Mesothelial cell of epicardium (in vitro differentiated cells): ENCODE data around the gene OLA1. TPM values are rescaled to one million over a fixed set of nuclear protein-coding genes. Genes with fewer than 3 reads are reported as not detected.
A peak's percentile ranks its signal among the peaks of the same experiment; 100 is the strongest.

Experiments
- DNase-seq, 2 experiments: peaks; one replicate each; pipeline ENCODE4 v3.0.0; 2021; ENCODE audit warnings: low spot score in 2 of 2; ENCODE audit not compliant: unreplicated experiment in 2 of 2
- H3K27ac Mint-ChIP-seq: 2 replicates; pipeline ENCODE4 v1.8.0; 2021; ENCODE audit warnings: mixed read lengths
- H3K27me3 Mint-ChIP-seq: 2 replicates; pipeline ENCODE4 v1.8.0; 2021; ENCODE audit warnings: low read depth, mixed read lengths
- H3K36me3 Mint-ChIP-seq: 2 replicates; pipeline ENCODE4 v1.8.0; 2021; ENCODE audit warnings: mixed read lengths
- H3K4me1 Mint-ChIP-seq: 2 replicates; pipeline ENCODE4 v1.8.0; 2021; ENCODE audit warnings: mixed read lengths
- H3K4me3 Mint-ChIP-seq: 2 replicates; pipeline ENCODE4 v1.8.0; 2021; ENCODE audit warnings: mild to moderate bottlenecking, moderate library complexity, mixed read lengths
- H3K9me3 Mint-ChIP-seq: 2 replicates; pipeline ENCODE4 v1.8.0; 2021; ENCODE audit warnings: mixed read lengths
- total RNA-seq: library from RNA; stranded (reverse); gene quantifications from 3 replicates; pipeline ENCODE4 v1.2.1, GENCODE V29; 2021
- TF ChIP-seq, protein P1 (sequence below): fragments of 200-600 bp; sonication (generic); IDR thresholded peaks from one replicate; pipeline ENCODE4 v1.5.0; 2021; ENCODE audit warnings: antibody characterized with exemption; ENCODE audit not compliant: unreplicated experiment

The OLA1 gene
- total RNA-seq, 1 donor from 2014 or later = 87.3 TPM

DNA sequence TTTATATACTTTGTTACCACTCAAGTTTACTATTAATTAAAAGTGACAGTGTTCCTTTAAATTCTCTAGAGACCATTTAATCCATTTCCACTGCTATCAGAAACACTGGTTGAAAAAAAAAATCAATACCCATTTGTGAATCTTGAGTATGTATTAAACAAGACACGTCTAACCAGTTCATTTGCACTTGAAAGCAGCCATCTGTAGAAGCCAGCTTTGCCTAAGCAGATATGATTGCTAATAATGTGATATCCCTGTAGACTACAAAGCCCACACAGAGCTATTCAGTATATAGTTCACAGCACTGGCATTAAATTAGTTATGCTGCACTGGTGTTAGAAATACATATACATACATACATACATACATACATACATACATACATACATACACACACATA, 171.4 kb downstream of the OLA1 start:
- H3K4me3 Mint-ChIP-seq = no peak overlapping the region
- H3K27ac Mint-ChIP-seq = no peak overlapping the region
- DNase-seq = no peak
- H3K9me3 Mint-ChIP-seq = no peaks in the 10 kb centered on the region
- no peaks in the 10 kb centered on the region for H3K36me3 Mint-ChIP-seq
- no peaks in the 10 kb centered on the region for H3K27me3 Mint-ChIP-seq
- peaks cover 13% of the 10 kb centered on the region for H3K4me1 Mint-ChIP-seq
- TF ChIP-seq, protein P1, sequence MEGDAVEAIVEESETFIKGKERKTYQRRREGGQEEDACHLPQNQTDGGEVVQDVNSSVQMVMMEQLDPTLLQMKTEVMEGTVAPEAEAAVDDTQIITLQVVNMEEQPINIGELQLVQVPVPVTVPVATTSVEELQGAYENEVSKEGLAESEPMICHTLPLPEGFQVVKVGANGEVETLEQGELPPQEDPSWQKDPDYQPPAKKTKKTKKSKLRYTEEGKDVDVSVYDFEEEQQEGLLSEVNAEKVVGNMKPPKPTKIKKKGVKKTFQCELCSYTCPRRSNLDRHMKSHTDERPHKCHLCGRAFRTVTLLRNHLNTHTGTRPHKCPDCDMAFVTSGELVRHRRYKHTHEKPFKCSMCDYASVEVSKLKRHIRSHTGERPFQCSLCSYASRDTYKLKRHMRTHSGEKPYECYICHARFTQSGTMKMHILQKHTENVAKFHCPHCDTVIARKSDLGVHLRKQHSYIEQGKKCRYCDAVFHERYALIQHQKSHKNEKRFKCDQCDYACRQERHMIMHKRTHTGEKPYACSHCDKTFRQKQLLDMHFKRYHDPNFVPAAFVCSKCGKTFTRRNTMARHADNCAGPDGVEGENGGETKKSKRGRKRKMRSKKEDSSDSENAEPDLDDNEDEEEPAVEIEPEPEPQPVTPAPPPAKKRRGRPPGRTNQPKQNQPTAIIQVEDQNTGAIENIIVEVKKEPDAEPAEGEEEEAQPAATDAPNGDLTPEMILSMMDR = no peak

DNA sequence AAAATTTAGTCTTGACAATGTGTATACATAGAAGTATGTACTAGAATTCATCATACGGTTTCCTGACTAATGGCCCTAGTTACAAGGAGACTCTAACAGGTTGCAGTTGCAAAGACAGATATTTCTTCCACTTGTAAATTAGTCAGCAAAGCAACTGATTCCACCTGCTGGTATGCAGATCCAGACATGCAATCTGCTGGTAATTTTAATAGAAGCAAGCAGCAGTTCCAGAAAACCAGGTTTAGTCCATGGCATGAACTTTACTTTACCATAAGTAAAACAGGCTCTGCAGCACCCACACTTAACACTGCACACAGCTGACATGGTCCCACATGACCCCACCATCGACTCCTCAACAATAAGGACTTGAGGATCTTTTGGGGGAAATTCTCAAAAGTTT, 172.3 kb downstream of the OLA1 start:
- no peaks in the 10 kb centered on the region for H3K9me3 Mint-ChIP-seq

DNA sequence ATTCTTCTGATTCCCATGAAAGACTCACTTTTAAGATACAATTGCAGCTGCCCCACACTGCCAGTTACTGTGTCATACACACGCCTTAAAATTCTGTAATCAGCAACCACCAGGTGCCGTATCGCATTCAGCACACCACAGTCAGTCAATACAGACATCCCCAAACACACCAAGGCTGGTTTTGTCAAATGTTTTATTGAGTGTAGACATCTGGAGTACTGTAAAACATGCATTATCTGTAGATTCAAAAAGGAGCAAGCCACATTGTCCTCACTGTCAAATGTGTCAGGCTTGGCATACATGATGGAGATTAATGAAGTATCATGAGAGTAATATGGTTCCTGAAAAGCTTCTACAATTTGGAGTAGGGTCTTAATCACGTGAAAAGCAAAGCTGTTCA, 173.5 kb downstream of the OLA1 start:
- Mint-ChIP-seq H3K9me3 (no peaks in the 10 kb centered on the region), H3K4me1 (peaks cover 15% of the 10 kb centered on the region), H3K36me3 (no peaks in the 10 kb centered on the region), H3K27ac (no peak overlapping the region), H3K4me3 (no peak overlapping the region), H3K27me3 (no peaks in the 10 kb centered on the region)
- TF ChIP-seq, protein P1 = no peak
- DNase-seq = no peak

More for the DNA sequence above, 172.3 kb downstream of the OLA1 start:
- no peaks in the 10 kb centered on the region for H3K27me3 Mint-ChIP-seq
- H3K27ac Mint-ChIP-seq = peak overlapping the region; percentile 52
- no peak for DNase-seq
- TF ChIP-seq, protein P1 = no peak
- H3K4me1 Mint-ChIP-seq = peaks cover 13% of the 10 kb centered on the region
- H3K36me3 Mint-ChIP-seq = no peaks in the 10 kb centered on the region
- H3K4me3 Mint-ChIP-seq = no peak overlapping the region

DNA sequence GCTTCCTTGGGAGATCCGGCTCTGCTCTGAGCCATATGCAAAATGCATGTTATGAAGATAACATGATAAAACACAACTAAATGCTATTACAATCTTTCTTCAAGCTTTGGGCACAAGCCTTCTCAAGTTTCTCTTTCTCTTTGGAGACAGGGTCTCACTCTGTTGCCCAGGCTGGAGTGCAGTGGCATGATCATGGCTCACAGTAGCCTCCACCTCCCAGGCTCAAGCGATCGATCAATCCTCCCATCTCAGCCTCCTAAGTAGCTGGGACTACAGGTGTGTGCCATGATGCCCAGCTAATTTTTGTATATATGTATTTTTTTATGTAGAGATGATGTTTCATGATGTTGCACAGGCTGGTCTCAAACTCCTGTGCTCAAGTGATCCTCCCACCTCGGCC, 175.5 kb downstream of the OLA1 start:
- Mint-ChIP-seq H3K4me3 (no peak overlapping the region), H3K9me3 (no peaks in the 10 kb centered on the region)
- TF ChIP-seq, protein P1 = no peak

DNA sequence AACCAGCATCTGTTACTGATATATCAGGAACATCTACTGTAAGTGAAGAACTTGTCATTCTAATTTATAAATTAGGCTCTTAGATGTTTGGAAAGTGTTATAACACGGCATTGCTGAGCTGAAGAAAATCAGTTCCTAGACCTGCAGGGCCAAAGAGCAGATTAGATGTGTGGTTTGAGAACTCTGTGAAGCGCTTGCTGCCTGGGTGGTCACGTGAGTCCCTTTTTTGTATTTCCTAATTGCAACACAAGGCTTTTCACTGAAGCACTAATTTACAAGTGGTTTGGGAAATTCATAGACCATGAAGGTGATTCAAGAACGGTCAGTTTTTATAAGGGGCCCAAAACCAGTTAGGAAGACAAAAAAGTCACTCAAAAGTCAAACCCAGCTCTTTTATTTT, 176.3 kb downstream of the OLA1 start:
- Mint-ChIP-seq H3K4me3 (no peak overlapping the region), H3K9me3 (no peaks in the 10 kb centered on the region), H3K27me3 (no peaks in the 10 kb centered on the region), H3K4me1 (peaks cover 18% of the 10 kb centered on the region), H3K27ac (no peak overlapping the region), H3K36me3 (no peaks in the 10 kb centered on the region)
- DNase-seq = no peak
- TF ChIP-seq, protein P1 = no peak

More for the DNA sequence above, 175.5 kb downstream of the OLA1 start:
- H3K27ac Mint-ChIP-seq = no peak overlapping the region
- peaks cover 18% of the 10 kb centered on the region for H3K4me1 Mint-ChIP-seq
- H3K36me3 Mint-ChIP-seq = no peaks in the 10 kb centered on the region
- H3K27me3 Mint-ChIP-seq = no peaks in the 10 kb centered on the region
- DNase-seq = no peak

DNA sequence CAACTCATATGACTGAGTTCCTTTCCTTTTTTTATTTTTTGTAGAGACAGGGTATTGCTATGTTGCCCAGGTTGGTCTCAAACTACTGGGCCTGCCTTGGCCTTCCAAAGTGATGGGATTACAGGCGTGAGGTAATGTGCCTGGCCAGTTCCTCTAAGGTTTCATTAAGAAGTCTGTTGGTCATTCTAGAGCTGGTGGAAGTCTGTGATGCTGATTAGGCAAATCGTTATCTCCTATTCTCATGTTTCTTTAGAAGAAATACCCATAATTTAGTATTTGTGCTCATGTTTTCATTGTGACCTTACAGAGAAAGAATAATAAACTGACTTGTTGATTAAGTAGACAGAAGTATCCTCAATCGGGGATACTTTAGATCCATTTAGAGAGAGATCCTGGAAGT, 177.0 kb downstream of the OLA1 start:
- Mint-ChIP-seq H3K27ac (no peak overlapping the region), H3K4me1 (peaks cover 15% of the 10 kb centered on the region), H3K4me3 (no peak overlapping the region), H3K36me3 (no peaks in the 10 kb centered on the region), H3K27me3 (no peaks in the 10 kb centered on the region), H3K9me3 (no peaks in the 10 kb centered on the region)
- no peak for DNase-seq
- TF ChIP-seq, protein P1 = no peak
